ENCODE measurements around the gene DNAJB1.
"Not testable (repeated sequence)": the region's sequence is repeated elsewhere in the genome, so short reads cannot be mapped to it uniquely, and the experiment has no call there.

Gene DNAJB1

DNA sequence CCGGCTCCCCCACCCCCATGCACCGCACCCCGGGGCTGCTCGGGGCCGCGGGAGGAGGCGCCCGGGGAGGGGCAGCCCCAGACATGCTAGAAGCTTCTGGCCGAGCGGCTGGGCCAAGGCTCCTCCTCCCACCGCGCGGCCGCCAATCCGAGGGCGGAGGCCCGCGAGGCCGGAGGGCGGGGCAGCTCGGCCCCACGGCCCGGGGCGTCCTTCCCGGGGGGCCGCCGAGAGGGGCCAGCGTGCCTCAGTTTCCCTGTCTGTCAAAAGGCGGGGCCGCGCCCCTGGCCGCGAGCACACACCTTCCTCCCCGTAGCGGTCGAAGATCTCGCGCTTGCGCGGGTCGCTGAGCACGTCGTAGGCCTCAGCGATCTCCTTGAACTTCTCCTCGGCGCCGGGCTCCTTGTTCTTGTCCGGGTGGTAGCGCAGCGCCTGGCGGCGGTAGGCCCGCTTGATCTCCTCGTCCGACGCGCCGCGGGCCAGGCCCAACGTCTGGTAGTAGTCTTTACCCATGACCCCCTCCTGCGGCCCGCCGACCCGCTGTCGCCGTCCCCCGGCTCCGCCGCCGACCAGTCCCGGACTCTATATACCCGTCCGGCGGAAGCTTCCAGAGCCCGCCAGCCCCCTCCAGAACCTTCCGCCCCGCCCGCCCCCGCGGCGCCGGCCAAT is at the start of gene DNAJB1:
TSS of gene DNAJB1 (minus strand) at position 558 of the 666 bp plus-strand sequence. CDS start at position 510, 48 bp downstream.
- peak; percentile 83 for DNase-seq

DNA sequence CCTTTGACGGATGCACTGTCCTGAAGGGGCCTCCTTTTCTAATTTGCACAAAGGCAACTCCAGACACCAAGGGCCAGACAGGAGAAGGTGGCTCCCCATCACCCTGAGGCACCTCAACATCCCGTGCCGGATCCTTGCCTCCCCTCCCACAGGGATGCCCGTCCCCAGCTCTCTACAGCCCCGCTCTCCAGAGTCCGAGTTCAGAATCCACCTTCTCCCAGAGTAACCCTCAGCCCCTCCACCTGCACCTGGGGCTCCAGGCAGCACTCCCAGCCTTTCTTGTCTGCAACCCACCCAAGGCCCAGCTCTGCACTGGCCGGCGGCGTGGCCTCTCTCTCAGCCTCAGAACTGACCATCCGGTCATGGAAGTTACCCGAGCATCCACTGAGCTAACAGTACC is 48.9 kb upstream of the DNAJB1 start:
- DNase-seq: no peak

DNA sequence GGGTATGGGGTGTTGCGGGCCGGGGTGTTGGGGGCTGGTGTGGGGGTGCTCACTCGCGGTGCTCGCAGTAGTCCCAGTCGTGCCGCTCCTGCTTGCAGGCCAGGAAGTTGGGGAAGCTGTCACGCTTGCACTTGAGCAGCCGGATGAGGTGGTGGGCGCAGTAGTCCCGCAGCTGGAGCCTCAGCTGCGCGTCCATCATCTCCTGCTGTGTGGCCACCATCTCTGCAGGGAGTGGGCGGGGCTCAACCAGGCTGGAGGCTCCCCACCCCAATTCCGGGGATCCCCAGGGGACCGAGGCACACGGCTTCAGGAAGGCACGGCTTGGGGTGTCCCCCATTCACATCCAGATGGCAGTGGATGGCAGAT is 48.5 kb upstream of the DNAJB1 start:
- no peak for DNase-seq

DNA sequence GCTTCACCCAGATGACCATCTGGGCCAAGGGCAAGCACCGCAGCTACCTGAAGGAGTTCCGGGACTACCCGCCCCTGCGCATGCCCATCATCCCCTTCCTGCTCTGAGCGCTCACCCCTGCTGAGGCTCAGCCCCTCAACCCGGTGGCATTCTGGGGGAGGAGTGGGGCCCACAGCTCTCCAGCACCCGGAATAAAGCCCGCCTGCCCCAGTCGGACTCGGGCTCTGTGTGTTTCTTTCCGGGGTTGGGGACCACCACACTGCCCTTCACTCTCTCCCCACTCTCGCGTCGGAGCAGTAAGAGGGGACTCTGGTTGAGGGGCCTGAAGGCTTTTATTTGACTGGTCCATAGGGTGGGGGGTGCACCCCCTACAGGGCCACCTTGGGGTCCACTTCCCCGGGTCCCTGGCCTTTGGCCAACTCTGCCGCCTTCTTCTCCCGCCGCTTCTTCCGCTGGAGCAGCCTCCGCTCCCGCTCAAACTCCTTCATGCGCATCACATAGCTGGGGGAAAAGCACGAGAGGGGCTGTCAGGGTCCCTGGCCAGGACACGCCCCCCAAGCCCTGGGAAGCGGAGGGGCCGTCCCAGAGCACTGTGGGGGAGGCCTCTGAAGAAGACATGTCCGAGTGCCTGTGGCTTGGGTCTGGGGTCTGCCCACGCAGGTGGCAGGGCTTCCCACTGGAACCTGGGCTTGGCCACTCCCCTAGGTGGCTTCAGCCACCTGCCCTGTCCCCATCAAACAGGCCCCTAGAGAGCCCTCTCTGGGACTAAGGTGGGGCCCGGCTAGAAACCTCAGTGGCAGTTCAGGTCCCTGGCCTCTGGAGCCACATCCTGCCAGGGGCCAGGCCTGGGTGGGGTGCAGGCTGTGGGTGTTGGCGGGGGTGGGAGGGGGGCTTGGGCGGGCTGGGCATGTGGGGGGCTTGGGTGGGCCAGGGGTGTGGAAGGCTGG is 47.8 kb upstream of the DNAJB1 start:
- DNase-seq: no peak

DNA sequence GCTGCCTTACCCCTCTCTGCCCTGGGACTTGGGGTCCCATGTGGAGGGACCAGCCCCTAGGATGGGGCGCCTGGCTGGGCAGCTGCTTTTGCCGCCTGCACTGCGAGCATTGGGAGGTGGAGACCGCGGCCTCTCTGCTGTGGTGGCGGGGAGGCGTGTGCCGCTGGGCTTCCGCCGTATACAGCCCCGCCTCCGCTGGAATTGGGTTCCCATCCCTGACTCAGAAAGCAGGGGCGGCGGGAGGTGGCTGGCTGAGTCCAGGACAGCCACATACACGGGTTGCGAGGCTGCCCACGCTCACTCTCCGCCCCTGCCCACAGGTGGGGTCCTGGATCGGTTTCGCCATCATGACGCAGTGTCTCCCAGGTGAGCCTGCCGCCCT is 47.1 kb upstream of the DNAJB1 start:
- DNase-seq: no peak

DNA sequence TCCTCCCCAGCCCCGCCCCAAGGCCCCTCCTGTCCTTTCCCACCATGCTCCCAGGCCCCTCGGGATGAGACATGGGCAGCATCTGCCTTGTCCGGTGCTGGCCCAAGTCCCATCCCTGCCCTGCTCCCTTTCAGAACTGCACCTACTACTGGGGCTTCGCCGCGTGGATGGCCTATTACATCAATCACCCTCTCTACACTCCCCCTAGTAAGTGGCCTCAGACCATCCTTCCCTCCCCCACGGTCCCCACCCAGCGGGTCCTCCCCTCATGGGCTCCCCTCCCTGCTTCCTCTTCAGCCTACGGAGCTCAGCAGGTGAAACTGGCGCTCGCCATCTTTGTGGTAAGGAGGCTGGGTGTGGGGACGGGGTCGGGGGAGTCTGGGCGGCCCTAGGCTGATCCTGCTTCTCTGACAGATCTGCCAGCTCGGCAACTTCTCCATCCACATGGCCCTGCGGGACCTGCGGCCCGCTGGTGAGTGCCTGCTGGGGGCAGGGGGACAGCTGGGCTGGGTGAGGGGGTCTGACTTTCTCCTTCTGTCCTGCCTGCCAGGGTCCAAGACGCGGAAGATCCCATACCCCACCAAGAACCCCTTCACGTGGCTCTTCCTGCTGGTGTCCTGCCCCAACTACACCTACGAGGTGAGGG is 46.6 kb upstream of the DNAJB1 start:
- DNase-seq: not testable (repeated sequence)

DNA sequence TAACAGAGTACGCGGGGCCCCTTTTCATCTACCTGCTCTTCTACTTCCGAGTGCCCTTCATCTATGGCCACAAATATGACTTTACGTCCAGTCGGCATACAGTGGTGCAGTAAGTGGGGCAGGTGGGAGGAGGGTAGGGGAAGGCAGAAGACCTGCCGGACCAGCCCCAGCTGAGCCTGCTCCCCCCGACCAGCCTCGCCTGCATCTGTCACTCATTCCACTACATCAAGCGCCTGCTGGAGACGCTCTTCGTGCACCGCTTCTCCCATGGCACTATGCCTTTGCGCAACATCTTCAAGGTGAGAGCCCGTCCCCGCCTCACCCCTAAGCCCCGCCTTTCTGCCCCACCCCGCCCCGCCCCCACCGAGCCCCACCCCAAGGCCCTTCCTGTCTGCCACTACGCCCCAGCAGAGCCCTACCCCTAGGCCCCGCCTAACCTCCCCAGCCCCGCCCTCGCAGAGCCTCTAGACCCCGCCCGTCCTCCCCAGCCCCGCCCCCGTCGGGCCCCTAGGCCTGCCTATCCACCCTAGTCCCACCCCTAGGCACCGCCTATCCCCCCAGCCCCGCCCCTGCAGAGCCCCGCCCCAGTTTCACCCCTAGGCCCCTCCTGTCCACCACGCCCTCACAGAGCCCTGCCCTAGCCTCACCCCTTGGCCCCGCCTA is 45.9 kb upstream of the DNAJB1 start:
- DNase-seq: no peak

DNA sequence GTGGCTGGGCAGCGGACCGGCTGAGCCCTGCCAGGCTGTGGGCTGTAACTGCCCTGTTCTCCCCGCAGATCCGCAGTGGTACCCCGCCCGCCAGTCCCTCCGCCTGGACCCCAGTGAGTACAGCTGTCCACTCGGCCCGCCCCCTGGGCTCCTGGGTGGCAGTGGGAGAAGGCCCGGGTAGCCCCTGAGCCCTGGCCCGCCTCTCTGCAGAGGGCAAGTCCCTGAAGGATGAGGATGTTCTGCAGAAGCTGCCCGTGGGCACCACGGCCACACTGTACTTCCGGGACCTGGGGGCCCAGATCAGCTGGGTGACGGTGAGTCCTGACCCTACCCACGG is 45.4 kb upstream of the DNAJB1 start:
- DNase-seq: no peak

DNA sequence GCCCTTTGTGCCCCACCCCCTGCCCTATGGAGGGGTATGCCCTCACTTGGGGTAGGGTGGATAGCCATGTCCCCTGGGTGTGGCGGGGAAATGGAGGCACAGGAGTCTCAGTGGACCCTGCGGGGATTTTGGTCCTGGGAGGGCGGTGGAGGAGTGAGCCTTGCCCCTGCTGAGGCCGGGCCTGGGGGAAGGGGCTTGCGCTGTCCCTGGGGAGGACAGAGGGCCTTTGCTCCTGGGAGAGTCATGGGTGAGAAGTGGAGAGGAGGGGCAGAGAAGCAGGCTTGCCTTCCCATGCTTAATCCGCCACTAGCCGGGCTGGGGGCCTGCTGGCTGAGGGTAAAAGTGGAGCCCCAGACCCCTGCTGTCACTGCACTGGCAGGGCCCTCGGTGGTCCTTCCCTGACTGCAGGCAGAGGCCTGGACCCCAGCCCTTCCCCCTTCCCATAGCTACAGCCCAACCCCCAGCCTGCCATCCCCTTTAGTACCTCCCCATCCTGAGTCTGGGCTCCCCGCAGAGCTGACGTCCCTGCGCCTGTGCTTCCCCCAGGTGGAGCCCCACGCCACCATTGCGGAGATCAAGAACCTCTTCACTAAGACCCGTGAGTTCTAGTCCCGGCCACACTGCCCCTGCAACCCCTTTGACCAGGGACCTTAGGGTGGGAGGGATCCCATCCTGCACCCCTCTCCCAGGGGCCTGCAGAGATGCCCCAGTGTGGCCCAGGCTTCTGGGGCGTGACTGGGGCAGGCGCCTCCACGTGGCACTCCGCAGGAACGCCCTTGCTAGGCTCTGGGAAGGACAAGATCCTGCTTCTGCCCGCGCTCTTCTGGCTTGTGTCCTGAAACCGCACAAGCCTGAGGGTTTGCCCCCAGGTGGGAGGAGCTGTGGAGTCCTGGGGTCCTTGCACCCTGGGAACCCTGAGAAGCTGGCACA is 44.7 kb upstream of the DNAJB1 start:
- DNase-seq: no peak

DNA sequence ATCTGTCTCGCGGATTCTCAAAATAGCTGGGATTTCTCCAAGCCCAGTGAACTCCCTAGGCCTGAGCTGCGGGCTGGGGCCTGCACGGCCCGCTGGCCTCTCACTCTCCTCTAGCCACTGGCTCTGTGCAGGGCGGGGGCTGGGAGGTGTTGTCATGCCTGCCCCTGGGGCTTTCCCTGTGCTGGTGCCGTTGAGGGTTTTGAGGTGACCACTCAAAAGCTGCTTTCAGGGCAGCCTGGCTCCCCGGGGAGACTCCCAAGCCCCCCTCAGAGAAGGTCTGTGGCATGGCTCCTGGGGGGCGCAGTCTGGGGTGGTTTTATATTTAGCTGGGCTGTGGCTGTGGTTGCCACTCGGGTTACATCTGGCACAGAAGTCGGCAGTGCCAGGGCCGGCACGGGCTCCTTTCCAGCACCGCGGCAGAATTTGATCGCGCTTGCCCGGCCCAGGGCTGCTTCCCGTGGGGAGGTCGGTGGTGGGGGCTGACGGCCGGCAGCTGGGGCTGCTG is 43.7 kb upstream of the DNAJB1 start:
- DNase-seq: no peak

DNA sequence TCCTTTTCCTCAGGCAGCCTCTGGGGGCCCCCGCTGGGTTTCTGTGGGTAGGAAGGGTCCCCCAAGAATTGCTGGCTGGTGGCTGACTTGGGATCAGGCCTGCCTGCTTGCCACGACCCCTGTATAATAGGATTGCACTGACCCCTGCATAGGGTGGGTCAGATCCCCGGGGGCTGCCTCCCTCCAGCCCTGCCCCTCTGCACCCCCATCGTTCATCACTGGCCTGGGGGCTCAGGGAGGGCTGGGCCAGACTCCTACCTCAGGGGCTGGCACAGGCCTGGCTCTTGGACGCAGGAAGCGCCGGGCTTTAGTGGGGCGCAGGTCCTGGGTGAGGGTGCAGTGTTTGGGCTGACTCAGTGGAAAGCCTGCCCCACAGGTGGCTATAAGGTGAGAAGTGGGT is 43.1 kb upstream of the DNAJB1 start:
- DNase-seq: no peak

DNA sequence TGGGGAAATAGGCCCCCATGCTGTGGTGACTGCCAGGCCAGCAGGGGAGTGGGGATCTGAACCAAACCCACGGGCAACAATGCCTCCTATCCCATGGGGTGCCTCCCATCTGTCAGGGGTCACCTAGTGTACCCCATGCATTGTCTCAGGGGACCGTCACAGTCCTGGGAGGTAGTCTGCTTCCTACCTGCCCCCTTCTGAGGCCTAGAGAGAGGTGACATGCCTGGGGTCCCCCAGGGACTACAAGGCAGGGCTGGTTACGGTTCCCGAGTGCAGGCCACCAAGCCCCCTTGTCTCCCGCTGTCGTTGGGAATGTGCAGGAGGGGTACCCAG is 42.5 kb upstream of the DNAJB1 start:
- no peak for DNase-seq

DNA sequence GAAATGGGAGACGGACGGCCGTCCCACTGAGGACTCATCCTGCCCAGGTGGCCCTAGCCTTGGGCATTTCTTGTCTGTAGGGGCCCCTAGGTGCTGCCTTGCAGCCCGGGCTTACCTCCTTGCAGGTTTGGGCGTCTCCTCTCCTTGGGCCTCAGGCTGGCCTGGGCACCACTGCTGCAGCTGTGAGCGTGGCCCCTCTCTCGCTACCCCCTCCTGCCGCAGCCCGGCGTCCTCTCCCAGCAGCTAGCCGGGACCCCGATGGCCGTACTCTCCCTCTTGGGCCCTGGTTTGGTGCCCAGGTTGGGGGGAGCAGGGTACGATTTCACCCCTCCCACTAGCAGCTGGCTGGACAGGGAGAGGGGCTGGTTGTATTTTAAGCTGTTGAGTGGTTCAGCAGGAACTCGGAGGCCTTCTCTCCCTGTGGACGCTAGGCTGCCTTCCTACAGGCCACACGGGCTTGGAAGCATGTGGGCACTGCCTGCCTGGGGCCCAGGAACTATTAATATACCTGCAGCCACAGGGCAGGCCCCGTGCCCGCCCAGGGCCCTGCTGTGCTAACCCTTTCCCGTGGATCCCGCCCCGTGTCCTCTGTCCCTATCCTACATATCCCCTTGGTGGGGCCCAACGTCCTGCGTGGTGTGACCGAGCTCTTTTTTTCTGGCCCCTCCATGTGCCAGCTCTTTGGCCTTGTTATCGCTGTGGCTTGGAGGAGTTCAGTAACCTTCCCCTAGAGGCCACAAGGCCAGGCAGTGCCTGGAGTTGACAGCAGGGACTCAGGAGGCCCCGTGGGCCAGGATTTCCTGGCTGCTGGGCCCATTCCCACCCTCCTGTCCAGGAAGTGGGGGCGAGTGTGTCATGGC is 41.9 kb upstream of the DNAJB1 start:
- DNase-seq: no peak

DNA sequence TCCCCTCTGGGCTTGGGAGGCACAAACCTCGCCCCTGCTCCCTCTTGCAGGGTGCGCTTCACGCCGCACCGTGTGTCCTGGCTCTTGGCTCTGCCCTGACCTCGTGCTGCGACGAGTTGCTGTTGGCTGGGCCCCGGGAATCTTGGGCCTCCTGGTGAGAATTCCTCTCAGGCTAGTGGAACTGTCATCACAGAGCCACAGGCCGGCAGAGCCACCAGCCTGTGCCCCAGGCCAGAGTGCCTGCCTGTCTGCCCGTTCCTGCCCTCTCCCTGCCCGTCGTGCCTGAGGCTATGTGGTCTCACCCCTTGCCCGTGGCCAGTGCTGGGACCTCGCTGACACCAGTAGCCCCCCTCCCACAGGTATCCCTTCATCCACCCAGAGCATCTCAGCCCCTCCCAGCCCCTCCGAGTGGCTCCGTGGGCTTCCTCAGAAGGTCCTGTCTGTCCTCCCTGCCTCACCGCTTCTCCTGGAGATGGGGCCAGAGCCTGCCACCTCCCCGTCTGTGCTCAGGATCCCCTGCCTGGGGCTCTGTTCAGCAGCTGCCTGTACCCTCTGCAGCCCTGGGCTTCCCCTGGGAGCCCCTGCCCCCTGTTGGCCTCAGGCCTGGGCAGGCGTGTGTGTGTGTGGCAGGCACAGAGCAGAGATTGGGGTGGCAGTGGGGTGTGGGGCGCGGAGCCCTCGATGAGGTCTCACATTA is 40.3 kb upstream of the DNAJB1 start:
- DNase-seq: no peak

DNA sequence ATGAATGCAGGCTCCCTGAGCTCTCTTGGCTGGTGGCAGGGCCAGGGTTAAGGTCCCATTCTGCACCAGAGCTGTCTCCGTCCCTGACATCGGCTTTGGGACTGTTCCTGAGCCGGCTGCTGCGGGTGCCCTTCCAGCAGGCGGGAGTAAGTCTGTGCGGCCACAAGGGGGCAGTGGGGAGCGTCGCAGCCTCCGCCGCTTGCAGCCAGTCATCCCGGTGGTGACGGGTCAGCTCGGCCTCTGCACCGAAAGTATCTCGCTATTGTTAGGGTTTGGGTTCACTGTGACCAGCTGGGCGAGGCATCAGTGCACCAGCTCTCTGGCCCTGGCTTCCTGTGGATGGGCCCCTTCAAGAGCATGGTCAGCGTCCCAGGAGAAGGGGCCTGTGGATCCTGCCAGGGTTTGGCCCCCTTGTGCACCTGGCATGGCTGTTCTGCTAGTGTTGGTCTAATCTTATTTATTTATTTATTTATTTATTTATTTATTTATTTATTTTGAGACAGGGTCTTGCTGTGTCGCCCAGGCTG is 38.5 kb upstream of the DNAJB1 start:
- DNase-seq: peak; percentile 84

DNA sequence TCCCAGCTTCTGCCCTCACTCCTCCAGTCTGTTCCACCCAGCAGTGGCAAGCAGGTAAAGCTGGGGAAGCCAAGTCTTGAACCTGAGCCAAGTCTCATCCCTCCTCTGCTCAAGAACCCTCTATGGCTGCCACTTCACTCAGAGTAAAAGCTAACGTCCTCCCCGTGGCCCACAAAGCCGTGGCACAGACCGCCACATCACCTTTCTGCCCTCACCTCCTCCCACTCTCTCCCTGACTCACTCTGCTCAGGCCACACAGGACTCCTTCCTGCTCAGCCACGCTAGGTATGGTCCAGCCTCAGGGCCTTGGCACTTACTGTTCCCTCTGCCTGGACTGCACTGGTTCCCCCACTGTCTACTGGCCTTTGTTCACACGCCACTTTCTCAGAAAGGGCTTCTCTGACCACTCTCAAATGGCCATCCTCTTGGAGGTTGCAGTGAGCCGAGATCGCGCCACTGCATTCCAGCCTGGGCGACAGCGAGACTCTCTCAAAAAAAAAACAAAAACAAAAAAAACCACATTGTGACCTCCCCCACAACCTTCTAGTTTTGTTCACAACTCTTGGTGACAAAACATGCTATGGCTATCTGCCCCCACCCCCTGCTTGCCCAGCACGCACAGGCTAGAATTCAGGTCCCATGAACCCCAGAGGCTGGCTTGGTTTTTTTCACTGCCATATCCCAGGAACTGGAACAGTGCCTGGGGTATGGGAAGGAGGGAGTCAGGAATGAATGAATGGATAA is 37.9 kb upstream of the DNAJB1 start:
- DNase-seq: no peak

DNA sequence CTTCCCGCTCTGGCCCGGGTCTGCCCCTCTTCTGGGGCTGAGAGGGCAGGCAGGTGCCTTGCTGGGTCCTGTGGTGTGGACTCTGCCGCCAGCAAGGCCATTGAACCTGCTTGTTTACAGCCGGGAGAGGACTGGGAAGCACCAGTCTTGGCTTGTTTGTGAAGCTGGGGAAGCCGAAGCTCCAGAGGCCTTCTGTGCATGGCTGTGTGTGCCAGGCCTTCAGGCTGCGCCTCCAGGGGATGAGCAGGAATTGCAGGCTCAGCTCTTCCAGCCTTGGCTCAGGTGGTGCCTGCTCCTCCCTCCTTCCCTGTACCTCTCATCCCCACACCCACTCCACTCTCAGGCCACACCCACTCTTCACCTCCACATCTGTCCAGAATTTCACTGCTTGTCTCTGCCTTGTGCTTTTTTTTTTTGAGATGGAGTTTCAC is 36.2 kb upstream of the DNAJB1 start:
- DNase-seq: no peak

DNA sequence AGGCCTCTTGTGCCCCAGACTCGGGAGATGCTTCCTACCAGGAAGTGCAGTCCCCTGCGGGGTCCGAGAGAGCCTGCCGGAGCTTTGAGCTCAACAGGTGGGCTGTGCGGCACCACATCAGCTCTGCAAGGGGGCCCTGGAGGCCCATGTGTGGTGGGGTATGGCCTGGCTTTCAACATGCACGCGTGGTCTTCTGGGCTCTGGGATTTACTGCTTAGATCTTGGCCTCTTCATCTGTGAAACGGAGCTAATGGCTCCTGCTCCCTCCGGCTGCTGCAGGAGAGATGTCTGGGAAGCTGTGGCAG is 35.7 kb upstream of the DNAJB1 start:
- DNase-seq: no peak

DNA sequence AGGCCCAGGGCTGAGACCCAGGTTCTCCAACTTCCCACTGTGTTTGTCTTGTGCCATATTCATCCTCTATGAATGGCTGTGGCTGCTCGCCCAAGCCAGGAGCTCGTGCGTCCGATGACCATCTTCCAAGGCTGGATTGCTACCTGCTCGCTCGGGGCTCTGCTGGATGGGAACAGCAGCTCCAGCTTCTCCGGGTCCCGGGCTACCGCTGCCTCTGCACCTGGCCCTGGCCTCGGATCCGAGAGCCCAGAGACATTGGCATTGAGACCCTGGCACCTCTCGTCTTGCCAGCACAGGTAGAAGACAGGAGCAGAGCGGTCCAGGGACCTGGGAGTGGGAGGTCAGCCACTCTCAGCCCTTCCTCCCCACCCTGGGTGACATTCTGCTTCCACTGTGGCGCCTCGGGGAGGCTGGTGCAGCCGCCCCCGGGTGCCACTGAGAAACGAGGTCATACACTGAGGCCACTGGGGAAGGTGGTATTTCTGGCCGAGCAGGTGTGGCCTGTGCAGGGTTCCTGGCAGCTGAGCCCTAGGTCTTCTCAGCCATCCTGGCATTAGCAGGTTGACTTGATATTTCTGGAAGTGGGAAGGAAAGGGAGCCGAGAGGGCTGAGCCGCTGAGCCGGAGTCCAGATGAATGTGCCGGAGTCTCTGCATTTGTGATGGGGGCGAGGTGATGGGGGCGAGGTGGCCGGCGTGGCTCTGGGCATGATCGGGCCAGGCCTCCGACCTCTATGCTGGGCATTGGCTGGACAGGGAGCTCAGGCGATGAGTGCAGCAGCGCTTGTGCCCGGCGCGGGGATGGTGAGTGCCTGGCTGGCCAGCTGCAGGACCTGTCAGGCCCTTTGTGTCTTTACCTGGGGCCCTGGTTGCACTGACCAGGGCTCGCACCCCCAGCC is 35.1 kb upstream of the DNAJB1 start:
- no peak for DNase-seq

Data from activated CD4-positive, CD25-positive, alpha-beta regulatory T cell treated with anti-CD3 and anti-CD28 coated beads, Interleukin-2, amount 50 U/mL, for 72 hours (primary cell).